ENCODE measurements around the gene ST6GAL1.

DNA sequence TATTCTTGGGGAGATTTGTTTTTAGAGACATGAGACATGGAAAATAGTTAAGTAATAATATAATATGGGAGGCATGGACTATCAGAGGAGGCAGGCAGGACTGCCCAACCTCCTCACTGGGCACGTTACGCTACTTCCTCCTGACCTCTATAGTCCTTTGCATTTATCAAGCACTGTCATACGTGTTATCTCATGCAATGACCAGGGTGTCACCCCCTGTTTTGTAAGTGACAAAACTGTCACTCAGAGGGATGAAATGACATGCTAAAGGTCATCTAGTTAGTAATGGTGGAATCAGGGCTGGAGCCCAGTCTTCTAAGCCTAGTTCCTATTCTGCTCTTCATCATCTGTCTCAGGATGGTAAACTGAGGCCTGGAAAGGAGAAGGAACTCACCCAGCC is 66.7 kb downstream of the ST6GAL1 start:
- TF ChIP-seq CTCF (IDR thresholded peaks at IDR 0.05; ENCODE audit: insufficient read depth, low read depth, low read length), result no peak
- no peak for TF ChIP-seq EZH2 (IDR thresholded peaks at IDR 0.05; ENCODE audit: insufficient read depth, low read length)

Measured in astrocyte (in vitro differentiated cells and primary cell).